Measurements from ENCODE around the gene TSPAN18.

TSPAN18 gene

GRCh38 chr11:44690651-44691050 is 36.1 kb upstream of the TSPAN18 start:
- no peak overlapping the region for H3K4me3 ChIP-seq (ENCODE audit: low read depth, low read length)
- no peak for TF ChIP-seq CTCF (IDR thresholded peaks at IDR 0.05; ENCODE audit: control insufficient read depth, extremely low read depth, insufficient read depth)
- DNase-seq (ENCODE audit: low read depth): no peak

GRCh38 chr11:44692460-44692859 is 34.3 kb upstream of the TSPAN18 start:
- no peak for DNase-seq (ENCODE audit: low read depth)
- TF ChIP-seq CTCF (IDR thresholded peaks at IDR 0.05; ENCODE audit: control insufficient read depth, extremely low read depth, insufficient read depth): no peak
- no peak overlapping the region for H3K4me3 ChIP-seq (ENCODE audit: low read depth, low read length)

GRCh38 chr11:44693654-44694119 is 33.1 kb upstream of the TSPAN18 start:
- H3K4me3 ChIP-seq (ENCODE audit: low read depth, low read length): no peak overlapping the region
- no peak for DNase-seq (ENCODE audit: low read depth)
- TF ChIP-seq CTCF (IDR thresholded peaks at IDR 0.05; ENCODE audit: control insufficient read depth, extremely low read depth, insufficient read depth): no peak

GRCh38 chr11:44694443-44694842 is 32.3 kb upstream of the TSPAN18 start:
- no peak overlapping the region for H3K4me3 ChIP-seq (ENCODE audit: low read depth, low read length)
- DNase-seq (ENCODE audit: low read depth): no peak
- no peak for TF ChIP-seq CTCF (IDR thresholded peaks at IDR 0.05; ENCODE audit: control insufficient read depth, extremely low read depth, insufficient read depth)

GRCh38 chr11:44695169-44695833 is 31.5 kb upstream of the TSPAN18 start:
- DNase-seq (ENCODE audit: low read depth): no peak
- H3K4me3 ChIP-seq (ENCODE audit: low read depth, low read length): no peak overlapping the region
- TF ChIP-seq CTCF (IDR thresholded peaks at IDR 0.05; ENCODE audit: control insufficient read depth, extremely low read depth, insufficient read depth): no peak

- H3K4me3 ChIP-seq (ENCODE audit: low read depth, low read length): no peak overlapping the region
- TF ChIP-seq CTCF (IDR thresholded peaks at IDR 0.05; ENCODE audit: control insufficient read depth, extremely low read depth, insufficient read depth): no peak
- no peak for DNase-seq (ENCODE audit: low read depth)
Observed at GRCh38 chr11:44698252-44698912, 28.4 kb upstream of the TSPAN18 start.
